Ovary (tissue), 3 donors: Measurements from ENCODE around the gene LRCH1.

Experiments used
- CTCF ChIP-seq, 3 donors: fragments of 450-650 bp in 2 of 3; fragments of 200-600 bp in 1 of 3; IDR thresholded peaks; one replicate each; pipeline versions ENCODE4 v1.5.1 to v1.8.0; 2016 to 2022; ENCODE audit warnings: antibody characterized with exemption in 3 of 3, mild to moderate bottlenecking in 1 of 3
- POLR2A ChIP-seq: fragments of 450-650 bp; IDR thresholded peaks from one replicate; pipeline ENCODE4 v1.6.1; 2017; ENCODE audit warnings: antibody characterized with exemption, mild to moderate bottlenecking, moderate library complexity
- donor health status: DM: no; HTN: no; CAD: no.

GRCh38 chr13:46630431-46631178 is 77.6 kb downstream of the LRCH1 start:
- TF ChIP-seq POLR2A (no peak), CTCF (IDR thresholded peaks at IDR 0.05) (no peak)
